Skin of body (tissue), 2 donors: ENCODE measurements around the gene KDM4B. TPM values are rescaled to one million over a fixed set of nuclear protein-coding genes. Genes with fewer than 3 reads are reported as not detected.
"Not testable (repeated sequence)": the region's sequence is repeated elsewhere in the genome, so short reads cannot be mapped to it uniquely, and the experiment has no call there.

Experiments used
- DNase-seq: peaks from one replicate; lab custom pipeline; 2025; lab: John Stamatoyannopoulos, UW
- total RNA-seq: library from RNA; depleted of rRNA; stranded (reverse); fragments of >200 nt; gene quantifications from one replicate; pipeline ENCODE4 v1.2.3, GENCODE V29; 2014

KDM4B gene
- total RNA-seq, 1 donor from 2014 or later, result 23.4 TPM

DNA sequence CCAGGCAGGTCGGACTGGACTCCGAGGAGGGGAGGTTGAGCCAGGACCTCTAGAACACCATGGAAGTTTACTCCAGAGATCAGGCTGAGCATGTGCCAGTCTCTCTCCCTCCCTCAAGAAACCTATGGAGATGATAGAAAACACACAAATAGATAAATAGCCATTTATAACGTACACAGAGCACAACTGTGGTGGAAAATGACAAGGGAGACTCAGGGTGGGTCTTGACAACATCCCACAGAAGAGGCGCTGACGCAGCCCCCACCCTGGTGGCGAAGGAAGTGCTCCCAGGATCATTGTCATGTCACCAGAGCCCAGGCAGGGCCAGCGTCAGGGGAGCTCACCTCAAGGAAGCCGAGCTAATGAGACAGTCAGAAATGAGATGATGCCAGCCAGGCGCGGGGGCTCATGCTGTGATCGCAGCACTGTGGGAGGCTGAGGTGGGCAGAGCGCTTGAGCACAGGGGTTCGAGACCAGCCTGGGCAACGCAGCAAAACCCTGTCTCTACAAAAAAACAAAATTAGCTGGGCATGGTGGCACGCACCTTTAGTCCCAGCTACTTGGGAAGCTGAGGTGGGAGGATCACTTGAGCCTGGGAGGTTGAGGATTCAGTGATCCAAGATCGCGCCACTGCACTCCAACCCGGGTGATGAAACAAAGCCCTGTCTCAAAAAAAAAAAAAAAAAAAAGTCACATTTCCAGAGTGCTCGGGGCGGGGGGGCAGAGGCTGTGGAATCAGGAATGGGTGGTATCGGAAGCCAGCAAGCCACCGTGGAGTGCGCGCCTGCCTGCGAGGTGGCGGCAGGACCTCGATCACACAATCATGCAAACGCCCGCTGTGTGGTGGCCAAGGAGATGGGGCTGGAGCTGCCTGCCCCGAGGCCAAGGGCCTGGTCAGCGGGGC lies 178.4 kb downstream of the KDM4B start:
- no peak for DNase-seq

DNA sequence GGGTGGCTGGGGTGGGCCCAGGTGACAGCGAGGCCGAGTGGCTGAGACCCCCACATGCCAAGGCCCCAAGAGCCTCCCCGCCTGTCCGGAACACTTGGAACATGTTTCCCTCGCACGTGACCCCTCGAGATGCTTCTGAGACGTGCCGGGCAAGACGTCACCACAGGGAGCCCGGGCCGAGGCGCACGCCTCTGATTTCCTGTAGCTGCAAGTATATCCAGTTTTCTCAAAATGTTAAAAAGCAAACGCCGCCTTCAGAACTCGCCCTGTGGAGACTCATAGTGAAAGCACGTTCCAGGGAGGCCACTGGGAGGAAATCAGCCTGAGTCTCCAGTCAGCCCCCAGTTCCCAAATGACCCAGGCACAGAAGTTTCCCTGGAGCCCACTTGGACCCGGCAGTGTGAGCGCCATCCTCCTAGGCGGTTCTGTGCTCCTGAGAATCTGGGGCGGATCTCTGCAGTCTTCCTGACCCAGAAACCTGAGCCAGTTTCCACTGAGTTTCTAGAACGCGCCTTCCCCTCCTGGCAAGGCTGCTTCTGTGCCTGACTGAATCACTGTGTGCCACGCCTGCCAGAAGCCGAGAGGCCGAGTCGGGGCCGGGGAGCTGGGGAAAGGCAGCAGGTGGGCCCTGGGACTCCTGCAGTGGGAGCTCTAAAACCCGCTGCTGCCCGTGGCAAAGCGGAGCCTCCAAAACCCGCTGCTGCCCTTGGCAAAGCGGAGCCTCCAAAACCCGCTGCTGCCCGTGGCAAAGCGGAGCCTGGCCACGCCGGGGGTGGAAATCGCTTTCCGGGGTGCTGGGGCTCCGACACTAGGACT lies 179.3 kb downstream of the KDM4B start:
- no peak for DNase-seq

DNA sequence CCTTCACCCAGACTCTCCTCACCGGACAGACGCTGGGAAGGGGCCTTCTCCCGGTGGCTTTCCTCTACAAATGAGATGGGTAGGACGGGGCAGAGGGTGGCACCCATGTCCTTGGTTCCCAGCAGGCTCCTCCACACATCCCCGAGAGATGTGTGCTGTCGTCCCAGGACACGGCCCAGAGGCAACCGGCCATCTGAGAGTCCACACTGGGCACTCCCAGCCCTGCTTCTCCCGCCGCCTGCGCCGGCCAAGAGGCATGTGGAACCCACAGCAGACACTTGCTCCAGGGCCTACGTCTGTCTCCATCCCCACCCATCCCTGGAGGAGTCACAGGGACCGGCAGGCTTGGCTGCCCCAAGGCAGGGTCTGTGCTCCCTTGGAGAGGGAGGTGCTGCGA lies 179.9 kb downstream of the KDM4B start:
- DNase-seq, result no peak

DNA sequence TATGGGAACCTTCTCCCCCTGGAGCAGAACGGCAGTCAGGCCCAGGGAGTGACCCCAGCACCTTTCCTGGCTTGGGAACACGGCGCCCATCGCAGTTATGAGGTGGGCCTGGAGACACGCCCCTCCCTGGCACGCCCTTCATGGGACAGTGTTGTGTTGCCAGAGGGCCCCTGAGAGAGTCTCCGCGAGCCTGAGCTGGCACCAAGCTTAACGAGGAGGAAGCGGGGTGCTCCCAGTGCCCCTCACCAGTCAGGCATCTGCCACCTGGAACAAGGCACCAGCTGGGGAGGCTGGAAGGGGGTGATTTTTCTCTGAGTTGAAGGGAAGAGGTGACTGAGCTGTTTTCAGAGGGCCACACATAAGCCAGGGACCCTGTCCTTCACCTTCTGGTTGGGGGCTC lies 180.6 kb downstream of the KDM4B start:
- DNase-seq, result no peak

DNA sequence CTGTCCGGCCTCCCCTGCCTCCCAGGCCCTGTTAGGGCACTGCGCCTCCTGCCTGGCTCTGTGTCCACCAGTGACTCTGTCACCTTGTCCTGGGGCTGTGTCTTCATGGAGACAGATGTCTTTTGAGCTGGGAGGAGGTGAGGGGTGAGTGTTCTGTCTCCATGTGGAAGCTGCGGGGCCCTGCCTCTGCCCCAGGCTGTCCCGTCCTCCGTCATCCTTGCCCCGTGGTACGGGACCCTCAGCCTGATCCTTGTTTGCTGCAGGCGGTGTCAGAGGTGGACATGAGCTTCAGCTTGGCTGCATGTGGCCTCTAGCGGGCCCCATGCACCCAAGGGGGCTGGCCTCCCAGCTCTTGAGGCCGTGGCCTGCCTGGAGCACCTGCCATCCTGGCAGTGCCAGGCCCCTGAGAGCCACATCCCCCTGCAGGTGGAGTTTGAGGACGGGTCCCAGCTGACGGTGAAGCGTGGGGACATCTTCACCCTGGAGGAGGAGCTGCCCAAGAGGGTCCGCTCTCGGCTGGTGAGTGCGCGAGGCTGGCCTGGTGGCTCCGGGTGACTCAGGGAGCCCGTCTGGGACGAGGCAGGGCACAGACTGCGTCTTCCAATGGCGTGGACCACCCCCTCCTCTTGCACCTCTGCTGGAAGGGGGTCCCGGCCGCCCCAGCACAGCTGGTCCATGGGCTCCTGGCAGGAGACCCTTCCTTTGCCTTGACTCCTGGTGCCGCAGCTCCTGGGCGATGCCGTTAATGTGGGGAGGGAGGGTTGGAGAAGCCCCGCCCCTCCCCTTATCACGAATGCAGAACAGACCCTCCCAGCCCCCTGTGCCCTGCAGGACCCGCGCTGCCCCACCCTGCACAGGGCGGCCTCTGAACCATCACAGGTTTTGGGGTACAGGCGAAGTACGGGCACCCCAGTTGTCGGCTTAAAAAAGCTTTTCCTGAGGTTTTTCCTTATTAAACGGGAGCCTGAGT lies 181.3 kb downstream of the KDM4B start:
- no peak for DNase-seq

DNA sequence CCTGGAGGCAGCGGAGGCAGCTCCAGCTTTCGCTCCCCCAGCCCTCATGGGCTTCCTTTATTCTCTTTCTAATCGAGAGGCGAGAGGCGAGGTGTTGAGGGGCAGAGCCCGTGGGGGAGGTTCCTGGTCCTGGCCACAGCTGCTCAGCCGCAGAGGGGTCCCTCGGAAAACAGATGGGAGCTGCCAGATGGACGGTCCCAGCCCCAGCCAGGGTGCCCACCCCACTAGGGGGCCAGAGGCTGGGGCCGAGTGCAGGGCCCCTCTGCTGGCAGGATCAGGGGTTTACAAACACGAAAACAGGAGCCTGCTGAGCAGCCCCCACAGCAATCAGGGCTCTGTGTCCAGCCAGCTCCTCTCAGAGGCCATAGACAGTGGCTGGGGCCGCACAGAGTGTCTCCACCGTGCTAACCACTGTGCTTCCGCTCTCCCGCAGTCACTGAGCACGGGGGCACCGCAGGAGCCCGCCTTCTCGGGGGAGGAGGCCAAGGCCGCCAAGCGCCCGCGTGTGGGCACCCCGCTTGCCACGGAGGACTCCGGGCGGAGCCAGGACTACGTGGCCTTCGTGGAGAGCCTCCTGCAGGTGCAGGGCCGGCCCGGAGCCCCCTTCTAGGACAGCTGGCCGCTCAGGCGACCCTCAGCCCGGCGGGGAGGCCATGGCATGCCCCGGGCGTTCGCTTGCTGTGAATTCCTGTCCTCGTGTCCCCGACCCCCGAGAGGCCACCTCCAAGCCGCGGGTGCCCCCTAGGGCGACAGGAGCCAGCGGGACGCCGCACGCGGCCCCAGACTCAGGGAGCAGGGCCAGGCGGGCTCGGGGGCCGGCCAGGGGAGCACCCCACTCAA lies 182.2 kb downstream of the KDM4B start:
- DNase-seq, result no peak

DNA sequence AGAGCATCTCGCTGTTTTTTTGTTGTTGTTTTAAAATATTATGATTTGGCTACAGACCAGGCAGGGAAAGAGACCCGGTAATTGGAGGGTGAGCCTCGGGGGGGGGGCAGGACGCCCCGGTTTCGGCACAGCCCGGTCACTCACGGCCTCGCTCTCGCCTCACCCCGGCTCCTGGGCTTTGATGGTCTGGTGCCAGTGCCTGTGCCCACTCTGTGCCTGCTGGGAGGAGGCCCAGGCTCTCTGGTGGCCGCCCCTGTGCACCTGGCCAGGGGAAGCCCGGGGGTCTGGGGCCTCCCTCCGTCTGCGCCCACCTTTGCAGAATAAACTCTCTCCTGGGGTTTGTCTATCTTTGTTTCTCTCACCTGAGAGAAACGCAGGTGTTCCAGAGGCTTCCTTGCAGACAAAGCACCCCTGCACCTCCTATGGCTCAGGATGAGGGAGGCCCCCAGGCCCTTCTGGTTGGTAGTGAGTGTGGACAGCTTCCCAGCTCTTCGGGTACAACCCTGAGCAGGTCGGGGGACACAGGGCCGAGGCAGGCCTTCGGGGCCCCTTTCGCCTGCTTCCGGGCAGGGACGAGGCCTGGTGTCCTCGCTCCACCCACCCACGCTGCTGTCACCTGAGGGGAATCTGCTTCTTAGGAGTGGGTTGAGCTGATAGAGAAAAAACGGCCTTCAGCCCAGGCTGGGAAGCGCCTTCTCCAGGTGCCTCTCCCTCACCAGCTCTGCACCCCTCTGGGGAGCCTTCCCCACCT lies 183.3 kb downstream of the KDM4B start:
- no peak for DNase-seq

DNA sequence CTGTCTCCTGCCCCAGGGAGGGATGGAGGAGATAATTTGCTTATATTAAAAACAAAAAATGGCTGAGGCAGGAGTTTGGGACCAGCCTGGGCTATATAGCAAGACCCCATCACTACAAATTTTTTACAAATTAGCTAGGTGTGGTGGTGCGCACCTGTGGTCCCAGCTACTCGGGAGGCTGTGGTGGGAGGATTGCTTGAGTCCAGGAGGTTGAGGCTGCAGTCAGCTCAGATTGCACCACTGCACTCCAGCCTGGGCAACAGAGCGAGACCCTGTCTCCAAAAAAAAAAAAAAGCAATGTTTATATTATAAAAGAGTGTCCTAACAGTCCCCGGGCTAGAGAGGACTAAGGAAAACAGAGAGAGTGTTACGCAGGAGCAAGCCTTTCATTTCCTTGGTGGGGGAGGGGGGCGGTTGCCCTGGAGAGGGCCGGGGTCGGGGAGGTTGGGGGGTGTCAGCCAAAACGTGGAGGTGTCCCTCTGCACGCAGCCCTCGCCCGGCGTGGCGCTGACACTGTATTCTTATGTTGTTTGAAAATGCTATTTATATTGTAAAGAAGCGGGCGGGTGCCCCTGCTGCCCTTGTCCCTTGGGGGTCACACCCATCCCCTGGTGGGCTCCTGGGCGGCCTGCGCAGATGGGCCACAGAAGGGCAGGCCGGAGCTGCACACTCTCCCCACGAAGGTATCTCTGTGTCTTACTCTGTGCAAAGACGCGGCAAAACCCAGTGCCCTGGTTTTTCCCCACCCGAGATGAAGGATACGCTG lies 184.0 kb downstream of the KDM4B start:
- no peak for DNase-seq

DNA sequence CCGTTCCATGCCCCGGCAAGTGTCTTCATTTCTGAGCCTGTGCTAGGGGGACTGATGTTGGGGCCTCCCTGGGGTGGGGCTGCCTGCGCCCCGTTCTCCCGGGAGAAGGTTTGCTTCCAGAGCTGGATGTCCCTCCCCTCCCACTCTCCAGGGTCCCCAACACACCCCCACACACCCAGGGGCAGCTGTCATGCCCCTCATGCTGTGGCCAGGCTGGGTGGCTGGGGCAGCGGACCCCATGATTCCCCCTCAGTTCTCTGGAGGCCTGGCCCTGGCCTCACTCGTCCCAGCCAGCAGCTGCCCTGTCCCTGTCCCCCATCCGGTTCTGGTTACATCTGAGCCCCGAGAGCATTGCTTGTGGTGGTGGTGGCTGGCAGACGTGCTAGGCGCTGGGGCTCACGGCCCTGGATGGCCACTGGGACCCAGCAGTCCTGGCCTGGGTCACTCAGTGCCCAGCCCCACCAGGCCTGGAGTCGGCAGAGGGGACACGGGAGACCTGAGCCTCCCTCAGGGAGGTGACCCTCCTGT lies 184.8 kb downstream of the KDM4B start:
- DNase-seq, result no peak

DNA sequence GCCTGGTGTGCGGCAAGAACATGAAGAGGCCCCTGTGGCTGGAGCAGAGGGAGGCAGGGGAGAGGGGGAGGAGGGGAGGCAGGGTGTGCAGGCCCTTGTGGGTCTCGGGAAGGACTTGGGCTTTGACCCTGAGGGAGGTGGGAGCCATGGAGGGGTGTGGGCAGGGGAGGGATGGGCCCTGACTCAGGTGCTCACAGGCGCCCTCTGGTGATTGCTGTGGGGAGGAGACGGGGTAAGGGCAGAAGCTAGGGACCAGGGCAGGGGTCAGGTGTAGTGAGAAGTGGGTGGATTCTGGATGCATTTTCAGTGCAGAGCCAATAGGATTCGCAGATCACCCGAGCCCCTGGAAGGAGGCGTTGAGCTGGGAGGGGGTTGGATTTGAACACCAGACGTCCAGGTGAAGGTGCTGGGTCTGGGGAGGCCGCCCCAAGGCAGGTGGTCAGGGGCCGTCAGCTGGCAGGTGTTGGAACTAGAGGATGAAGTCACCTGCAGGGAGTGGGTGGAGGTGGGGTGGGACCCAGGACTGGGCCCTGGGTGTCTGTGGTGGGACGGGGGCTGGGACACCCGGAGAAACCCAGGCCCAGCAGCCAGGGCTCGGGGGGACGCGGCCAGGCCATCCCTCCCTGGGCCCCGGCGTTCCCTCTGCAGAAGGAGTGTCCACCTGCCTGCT lies 185.4 kb downstream of the KDM4B start:
- DNase-seq, result no peak

DNA sequence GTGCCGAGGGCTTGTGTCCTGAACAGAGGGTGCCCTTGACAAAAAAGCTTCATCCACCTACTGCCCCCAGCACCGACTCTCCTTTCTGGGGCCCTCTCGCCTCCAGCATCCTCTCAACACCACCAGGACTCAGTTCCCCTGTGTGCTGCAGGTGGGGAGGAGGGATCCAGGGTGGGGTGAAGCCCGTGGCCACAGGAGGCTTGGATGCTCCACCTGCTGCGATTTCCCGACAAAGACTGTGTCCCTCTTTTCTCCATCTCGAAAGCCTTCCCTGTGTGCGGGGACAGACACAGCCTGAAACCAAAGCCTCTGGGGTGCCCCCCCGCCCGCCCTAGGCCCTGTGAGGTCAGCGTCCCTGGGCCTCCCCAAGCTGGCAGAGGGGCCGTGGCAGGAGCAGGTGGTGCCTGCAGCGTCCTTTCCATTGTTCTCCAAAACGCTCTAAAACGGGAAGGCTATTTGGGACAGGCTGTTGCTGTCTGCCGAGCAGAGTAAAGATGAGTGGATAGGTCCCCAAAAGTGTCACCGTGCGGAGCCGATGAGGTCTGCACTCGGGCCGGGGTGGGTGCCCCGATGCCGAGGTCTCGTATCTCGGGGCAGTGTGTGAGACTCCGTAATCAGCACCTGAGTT lies 186.0 kb downstream of the KDM4B start:
- DNase-seq, result no peak

DNA sequence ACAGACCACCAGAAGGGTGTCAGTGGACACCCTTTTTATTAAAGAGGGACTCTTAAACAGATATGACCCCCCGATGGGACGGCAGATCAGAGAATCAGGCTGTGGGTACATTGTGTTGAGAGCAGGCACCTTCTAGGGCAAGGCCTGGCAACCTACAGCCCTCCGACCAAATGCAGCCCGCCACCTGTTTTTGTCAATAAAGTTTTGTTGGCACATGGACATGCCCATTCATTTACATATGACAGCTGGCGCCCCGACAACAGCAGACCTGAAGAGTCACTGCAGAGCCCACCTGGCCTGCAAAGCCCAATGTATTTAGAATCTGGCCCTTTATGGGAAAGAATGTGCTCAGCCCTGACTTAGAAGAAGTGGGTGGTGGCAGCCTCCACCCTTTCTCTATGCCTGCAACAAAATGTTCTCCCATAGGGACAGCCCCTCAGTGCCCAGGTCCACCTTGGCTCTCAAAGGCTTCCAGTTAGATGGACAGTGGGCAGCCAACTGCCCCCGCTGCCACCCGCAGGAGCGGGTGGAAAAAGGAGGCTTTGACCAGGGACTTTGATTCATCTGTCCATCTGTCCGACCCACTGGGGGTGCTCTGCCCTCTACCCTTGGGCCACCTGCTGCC lies 186.8 kb downstream of the KDM4B start:
- DNase-seq, result no peak

DNA sequence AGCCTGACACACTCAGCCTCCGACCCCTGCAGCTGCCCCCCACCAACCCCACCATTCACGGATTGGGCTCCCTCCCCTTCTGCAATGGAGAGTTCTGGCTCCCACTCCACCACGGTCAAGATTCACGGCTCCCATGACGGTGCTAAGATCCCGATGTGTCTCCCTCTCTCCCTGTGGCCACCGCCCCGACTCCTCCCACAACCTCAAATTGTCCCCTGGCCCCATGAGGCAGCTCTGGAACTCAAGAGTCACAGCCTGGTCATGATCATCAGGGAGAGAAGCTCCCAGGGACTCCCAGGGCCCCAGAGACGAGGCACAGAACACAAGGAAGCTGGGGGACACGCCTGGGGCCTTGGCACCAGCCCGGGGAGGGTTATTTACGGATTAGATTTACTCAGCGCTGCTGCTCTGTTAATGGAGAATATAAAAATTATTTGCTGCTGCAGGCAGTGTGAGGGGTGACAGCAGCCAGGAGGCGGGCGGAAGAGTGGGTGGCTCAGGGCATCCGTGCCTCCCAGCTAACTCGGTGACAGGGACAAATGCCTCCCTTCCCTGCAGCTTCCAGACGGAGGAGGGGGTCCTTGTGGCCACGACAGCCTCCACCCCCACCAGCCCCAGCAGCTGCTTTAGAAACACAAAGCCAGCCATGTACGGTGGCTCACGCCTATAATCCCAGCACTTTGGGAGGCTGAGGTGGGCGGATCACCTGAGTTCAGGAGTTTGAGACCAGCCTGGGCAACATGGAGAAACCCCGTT lies 187.5 kb downstream of the KDM4B start:
- no peak for DNase-seq

DNA sequence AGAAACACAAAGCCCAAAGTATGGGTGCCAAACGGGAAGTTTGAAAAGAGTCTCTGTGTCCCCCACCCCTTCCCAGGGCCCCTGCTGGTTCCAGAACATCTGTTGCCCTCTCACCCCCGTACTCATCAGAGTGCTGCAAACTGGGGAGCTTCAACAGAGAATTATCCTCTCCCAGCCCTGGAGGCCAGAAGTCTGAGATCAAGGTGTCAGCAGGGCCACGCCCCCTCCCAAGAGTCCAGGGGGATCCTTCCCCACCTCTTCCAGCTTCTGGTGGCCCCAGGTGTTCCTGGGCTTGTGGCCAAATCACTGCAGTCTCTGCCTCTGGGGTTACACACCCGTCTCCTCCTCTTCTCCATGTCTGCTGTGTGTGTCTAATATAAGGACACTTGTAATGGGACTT lies 188.3 kb downstream of the KDM4B start:
- no peak for DNase-seq

DNA sequence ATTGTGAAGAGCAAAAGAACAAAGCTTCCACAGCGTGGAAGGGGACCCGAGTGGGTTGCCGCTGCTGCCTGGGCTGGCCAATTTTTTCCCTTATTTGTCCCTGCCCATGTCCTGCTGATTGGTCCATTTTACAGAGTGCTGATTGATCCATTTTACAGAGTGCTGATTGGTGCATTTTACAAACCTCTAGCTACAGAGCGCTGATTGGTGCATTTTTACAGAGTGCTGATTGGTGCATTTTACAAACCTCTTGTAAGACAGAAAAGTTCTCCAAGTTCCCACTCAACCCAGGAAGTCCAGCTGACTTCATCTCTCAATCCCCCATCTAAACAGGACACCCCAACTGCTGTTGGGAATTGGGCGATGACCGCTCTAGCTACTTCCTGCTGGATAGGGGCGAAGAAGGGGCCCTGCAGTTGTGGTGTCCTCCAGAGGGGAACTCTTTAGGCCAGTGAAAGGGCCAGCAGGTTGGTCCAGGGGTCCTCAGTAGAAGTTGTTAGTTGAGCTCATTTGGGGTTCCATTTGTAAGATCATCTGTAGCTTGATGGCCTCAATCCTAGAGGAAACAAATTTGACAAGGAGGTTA lies 189.7 kb downstream of the KDM4B start:
- DNase-seq, result not testable (repeated sequence)
